ENCODE data around the gene U2AF2. TPM values are rescaled to one million over a fixed set of nuclear protein-coding genes. Genes with fewer than 3 reads are reported as not detected.

Gene U2AF2
- total RNA-seq, 4 donors from 2014 or later, result 78.8 to 149 (median 106) TPM

- intact Hi-C loops (cut with DNase I; ENCODE audit: low total_unique reads), result no loop called here
- 89 to 93% methylated on average over 17 to 21 of the region's 21 CpGs for WGBS, 2 donors
- no peak overlapping the region for H3K4me3 ChIP-seq (ENCODE audit: low read depth, poor library complexity, severe bottlenecking)
- DNase-seq (ENCODE audit: low spot score in 2 of 2), result no peak
- TF ChIP-seq POLR2A (IDR thresholded peaks at IDR 0.05), result no peak
- TF ChIP-seq CTCF (IDR thresholded peaks at IDR 0.05), result no peak
Observed at GRCh38 chr19:55678121-55678671, 23.4 kb downstream of the U2AF2 start.

DNA sequence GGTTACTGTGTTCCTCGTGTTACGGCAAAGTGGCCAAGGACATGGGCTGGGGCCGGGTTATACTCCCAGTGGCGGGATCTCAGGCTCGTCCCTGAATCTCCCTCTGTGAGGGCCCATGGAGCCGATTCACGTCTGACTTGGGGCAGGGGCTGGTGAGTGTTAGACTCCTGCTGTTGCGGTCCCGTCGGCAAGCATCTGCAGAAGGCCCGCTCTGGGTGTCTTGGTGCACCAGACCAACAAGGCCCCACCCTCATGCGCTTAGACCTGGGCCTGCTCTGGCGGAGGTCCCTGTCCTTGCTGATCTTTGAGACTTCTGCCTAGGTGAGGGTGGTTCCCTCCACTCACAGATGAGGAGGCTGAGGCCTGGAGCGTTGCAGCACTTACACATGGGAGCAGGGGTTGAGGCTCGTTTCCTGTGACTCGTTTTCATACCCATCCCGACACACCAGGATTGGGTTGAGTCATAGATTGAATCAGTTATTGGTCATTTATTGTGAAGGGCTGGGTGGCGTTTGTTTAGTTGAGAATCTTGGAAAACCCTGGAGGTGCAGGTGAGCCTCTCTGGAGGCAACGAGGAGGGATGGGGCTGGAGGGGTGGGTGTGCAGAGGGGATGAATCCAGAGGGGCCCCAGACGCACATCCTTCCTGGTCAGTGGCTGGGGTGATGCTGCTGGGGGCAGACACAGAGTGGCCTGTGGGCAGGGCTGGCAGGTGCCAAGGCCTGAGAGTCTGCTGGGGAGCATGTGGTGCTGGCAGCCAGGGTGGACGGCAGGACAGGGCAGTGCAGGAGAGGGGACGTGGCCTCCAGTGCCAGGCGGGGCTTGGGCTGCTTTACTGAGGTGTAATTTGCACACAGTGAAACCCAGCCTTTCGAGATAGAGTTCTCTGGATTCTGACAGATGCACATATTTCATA, 24.8 kb downstream of the U2AF2 start:
- intact Hi-C loops (cut with DNase I; ENCODE audit: low total_unique reads), result no loop called here
- H3K4me3 ChIP-seq (ENCODE audit: low read depth, poor library complexity, severe bottlenecking), result no peak overlapping the region
- no peak for DNase-seq (ENCODE audit: low spot score in 2 of 2)
- TF ChIP-seq CTCF (IDR thresholded peaks at IDR 0.05) (no peak), POLR2A (IDR thresholded peaks at IDR 0.05) (no peak)
- 82 to 85% methylated on average over 23 to 24 of the region's 24 CpGs for WGBS, 2 donors

DNA sequence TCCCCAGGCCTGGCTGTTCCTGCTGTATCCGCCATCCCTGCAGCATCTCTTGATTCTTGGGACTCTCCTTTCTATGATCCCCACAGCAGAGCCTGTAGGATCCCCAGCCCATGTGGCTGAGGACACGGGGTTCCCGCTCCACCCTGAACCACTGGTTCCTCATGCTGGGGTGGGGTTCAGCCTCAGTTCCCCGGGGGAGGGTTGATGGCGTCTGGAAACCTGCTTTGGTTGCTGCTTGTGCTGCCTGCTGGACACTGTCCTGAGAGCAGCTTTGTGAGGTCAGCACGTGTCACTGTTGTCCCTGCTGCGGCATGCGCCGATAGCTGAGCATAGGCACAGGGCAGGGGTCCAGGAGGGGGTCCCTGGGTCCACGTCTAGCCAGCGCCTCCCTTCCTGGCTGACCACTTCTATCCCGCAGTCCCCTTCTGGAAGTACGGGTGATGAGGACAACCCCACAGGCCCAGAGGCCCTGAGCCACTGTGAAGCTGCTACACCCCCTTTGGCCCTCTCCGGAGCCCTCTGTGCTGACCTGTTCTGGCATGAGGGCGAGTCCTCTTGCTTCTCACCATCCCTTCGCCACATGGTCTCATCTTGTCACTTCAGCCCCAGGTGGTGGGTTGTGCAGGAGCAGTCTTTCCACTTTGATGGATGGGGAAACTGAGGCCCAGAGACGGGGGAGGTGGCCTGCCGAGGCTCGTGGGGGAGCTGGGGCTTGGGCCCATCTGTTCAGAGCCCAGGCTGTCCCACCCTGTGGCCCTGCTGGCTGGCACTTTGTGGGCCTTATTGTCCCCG, 25.7 kb downstream of the U2AF2 start:
- no peak for DNase-seq (ENCODE audit: low spot score in 2 of 2)
- H3K4me3 ChIP-seq (ENCODE audit: low read depth, poor library complexity, severe bottlenecking), result no peak overlapping the region
- no peak for TF ChIP-seq POLR2A (IDR thresholded peaks at IDR 0.05)
- no peak for TF ChIP-seq CTCF (IDR thresholded peaks at IDR 0.05)
- 89% methylated on average over 20 of the region's 20 CpGs for WGBS, 2 donors
- intact Hi-C loops (cut with DNase I; ENCODE audit: low total_unique reads), result no loop called here

GRCh38 chr19:55681131-55682092, 26.6 kb downstream of the U2AF2 start:
- TF ChIP-seq POLR2A (IDR thresholded peaks at IDR 0.05) (no peak), CTCF (IDR thresholded peaks at IDR 0.05) (no peak)
- DNase-seq (ENCODE audit: low spot score in 2 of 2), result no peak
- 83 to 93% methylated on average over 9 of the region's 9 CpGs for WGBS, 2 donors
- intact Hi-C loops (cut with DNase I; ENCODE audit: low total_unique reads), result no loop called here
- H3K4me3 ChIP-seq (ENCODE audit: low read depth, poor library complexity, severe bottlenecking), result no peak overlapping the region

Data from lower leg skin (tissue), 4 donors.